Measurements from ENCODE around the gene PLA1A.

DNA sequence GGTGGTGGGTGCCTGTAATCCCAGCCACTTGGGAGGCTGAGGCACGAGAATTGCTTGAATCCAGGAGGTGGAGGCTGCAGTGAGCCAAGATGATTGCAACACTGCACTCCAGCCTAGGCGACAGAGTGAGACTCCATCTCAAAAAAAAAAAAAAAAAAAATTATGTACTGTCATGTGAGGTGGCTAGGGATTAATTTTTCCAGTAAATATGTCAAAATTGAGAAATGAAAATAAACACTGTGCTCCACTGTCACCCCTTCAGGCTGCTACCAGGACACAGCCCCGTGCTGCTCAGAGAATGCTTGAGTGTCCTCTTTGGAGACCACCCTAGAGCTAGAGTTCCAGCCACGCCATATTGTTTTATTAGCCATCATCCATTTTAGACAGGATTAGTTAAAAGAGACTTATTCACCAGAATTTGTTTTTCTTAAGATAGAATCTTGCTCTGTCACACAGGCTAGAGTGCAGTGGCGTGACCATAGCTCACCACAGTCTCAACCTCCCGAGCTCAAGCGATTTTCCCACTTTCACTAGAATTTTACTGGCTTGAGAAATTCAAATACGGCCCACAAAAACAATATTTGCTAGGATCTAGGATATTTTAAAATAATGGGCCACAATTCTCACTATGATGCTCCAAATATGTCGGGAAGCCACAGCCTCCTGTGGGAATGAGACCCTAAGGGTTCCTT is 38.9 kb upstream of the PLA1A start:
- TF ChIP-seq EZH2 (IDR thresholded peaks at IDR 0.05; ENCODE audit: insufficient read depth, poor library complexity, severe bottlenecking) (no peak), EZH2phosphoT487 (IDR thresholded peaks at IDR 0.05; ENCODE audit: insufficient read depth, low read depth) (no peak)

Data from GM23248 (cell line).